GM12873 (cell line): ENCODE data around the gene IFIT3.

Source experiments
- CTCF ChIP-seq: IDR thresholded peaks from 2 replicates; pipeline ENCODE4 v1.5.1; 2012; ENCODE audit warnings: low read depth, mild to moderate bottlenecking, moderate library complexity, low read length, control low read depth; ENCODE audit not compliant: insufficient read depth; ENCODE audit errors: missing control alignments

Gene IFIT3

GRCh38 chr10:89351780-89352597 lies 24.2 kb downstream of the IFIT3 start:
- TF ChIP-seq CTCF, result no peak

- no peak for TF ChIP-seq CTCF
These were observed 25.0 kb downstream of the IFIT3 start for GRCh38 chr10:89352802-89353201.

GRCh38 chr10:89355394-89355931 lies 27.7 kb downstream of the IFIT3 start:
- no peak for TF ChIP-seq CTCF

GRCh38 chr10:89357096-89357495 lies 29.3 kb downstream of the IFIT3 start:
- no peak for TF ChIP-seq CTCF

GRCh38 chr10:89357975-89358374 lies 30.2 kb downstream of the IFIT3 start:
- TF ChIP-seq CTCF, result no peak

- no peak for TF ChIP-seq CTCF
These were observed 32.4 kb downstream of the IFIT3 start for GRCh38 chr10:89360157-89360556.

- no peak for TF ChIP-seq CTCF
These were observed 35.1 kb downstream of the IFIT3 start for GRCh38 chr10:89362929-89363328.
